ENCODE results near the gene TMBIM1. TPM values are rescaled to one million over a fixed set of nuclear protein-coding genes. Genes with fewer than 3 reads are reported as not detected.
A peak's percentile ranks its signal among the peaks of the same experiment; 100 is the strongest.

The TMBIM1 gene
- total RNA-seq, 1 experiment from 2014 or later: 91.0 TPM

- TF ChIP-seq, protein P1, sequence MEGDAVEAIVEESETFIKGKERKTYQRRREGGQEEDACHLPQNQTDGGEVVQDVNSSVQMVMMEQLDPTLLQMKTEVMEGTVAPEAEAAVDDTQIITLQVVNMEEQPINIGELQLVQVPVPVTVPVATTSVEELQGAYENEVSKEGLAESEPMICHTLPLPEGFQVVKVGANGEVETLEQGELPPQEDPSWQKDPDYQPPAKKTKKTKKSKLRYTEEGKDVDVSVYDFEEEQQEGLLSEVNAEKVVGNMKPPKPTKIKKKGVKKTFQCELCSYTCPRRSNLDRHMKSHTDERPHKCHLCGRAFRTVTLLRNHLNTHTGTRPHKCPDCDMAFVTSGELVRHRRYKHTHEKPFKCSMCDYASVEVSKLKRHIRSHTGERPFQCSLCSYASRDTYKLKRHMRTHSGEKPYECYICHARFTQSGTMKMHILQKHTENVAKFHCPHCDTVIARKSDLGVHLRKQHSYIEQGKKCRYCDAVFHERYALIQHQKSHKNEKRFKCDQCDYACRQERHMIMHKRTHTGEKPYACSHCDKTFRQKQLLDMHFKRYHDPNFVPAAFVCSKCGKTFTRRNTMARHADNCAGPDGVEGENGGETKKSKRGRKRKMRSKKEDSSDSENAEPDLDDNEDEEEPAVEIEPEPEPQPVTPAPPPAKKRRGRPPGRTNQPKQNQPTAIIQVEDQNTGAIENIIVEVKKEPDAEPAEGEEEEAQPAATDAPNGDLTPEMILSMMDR (IDR thresholded peaks at IDR 0.05 in 2 of 3, conservative IDR thresholded peaks at IDR 0.05 in 1 of 3; ENCODE audit: borderline replicate concordance in 1 of 3, insufficient read depth in 1 of 3, low read depth in 2 of 3, low read length in 2 of 3): no peak
- TF ChIP-seq ZFX (IDR thresholded peaks at IDR 0.05) (no peak), YY1 (IDR thresholded peaks at IDR 0.05; ENCODE audit: extremely low read depth, insufficient replicate concordance, low read depth, low read length) (no peak), EGR1 (IDR thresholded peaks at IDR 0.05; ENCODE audit: low read depth) (no peak), CBX3 (IDR thresholded peaks at IDR 0.05; ENCODE audit: low read depth) (no peak), POLR2AphosphoS5 (IDR thresholded peaks at IDR 0.05; ENCODE audit: low read depth, low read length) (no peak)
Observed at GRCh38 chr2:218259099-218259961, 33.0 kb downstream of the TMBIM1 start (continued).

DNA sequence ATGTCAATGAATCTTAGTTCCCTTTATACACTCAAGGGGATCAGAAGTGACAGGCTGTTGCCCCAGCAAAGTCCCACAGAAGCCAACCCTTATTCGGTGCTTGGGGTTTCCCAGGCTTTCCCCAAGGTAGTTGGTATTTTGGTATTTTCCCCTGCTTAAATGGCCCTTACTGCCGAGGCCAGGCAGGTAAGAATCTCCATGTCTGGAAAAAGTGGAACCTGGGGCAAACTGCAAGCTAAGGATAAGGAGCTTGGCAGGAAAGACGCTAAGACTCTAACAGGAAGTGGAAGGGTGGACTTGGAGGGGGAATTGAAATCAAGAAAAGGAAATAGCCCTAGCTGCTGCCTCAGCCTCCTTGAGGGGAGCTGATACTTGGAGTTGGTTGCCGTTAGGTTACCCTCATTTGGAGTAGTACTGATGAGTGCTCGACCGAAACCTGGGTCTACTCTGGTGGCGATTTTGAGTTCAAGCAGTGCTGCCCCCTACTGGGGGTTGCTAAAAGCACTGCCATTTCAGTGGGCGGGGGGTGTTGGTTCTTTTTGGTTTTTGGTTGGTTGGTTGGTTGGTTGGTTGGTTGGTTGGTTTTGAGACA lies 34.8 kb downstream of the TMBIM1 start:
- peak overlapping the region; percentile 19; the same call in 1 of the 2 replicates for H3K27ac ChIP-seq (ENCODE audit: low read depth, low read length)
- H3K4me2 ChIP-seq (ENCODE audit: low read length): no peak overlapping the region
- BruUV-seq (replicated peaks): TSS peak; percentile 17
- TF ChIP-seq, protein P1 (IDR thresholded peaks at IDR 0.05 in 2 of 3, conservative IDR thresholded peaks at IDR 0.05 in 1 of 3; ENCODE audit: borderline replicate concordance in 1 of 3, insufficient read depth in 1 of 3, low read depth in 2 of 3, low read length in 2 of 3): peak; percentile 59 to 82 (median 76); a peak in 5 of 6 replicates
- TF ChIP-seq RAD21 (IDR thresholded peaks at IDR 0.05; ENCODE audit: low read depth) (peak; percentile 58), POLR2A (IDR thresholded peaks at IDR 0.05; ENCODE audit: borderline replicate concordance, extremely low read depth, insufficient read depth, insufficient read length) (no peak)
- no peak overlapping the region for H3K4me3 ChIP-seq (replicated peaks in 1 of 2; ENCODE audit: low read depth in 1 of 2, low read length in 2 of 2)
- no peak overlapping the region for H3K9ac ChIP-seq (ENCODE audit: low read length)
- no peaks in the 10 kb centered on the region for H3K9me2 ChIP-seq (ENCODE audit: insufficient read depth)
- ChIA-PET CTCF (interaction anchor here (0.6 to 2.5 kb wide), 6 partner anchors 13 to 472 kb away, joined by 3 to 16 read pairs (median 5); partner anchors contain the start of genes AAMP and PNKD), POLR2A (no interaction called here), RAD21 (ENCODE audit: low non-redundant PET in 1 of 2, low total read pairs in 2 of 2, uncharacterized antibody in 2 of 2, unreplicated experiment in 2 of 2) (no interaction called here)
- no peaks in the 10 kb centered on the region for H4K20me1 ChIP-seq (ENCODE audit: insufficient read depth)
- ATAC-seq (peak; percentile 75), DNase-seq (ENCODE audit: low read depth, low spot score) (peak; percentile 35)
- no peaks in the 10 kb centered on the region for H3K27me3 ChIP-seq (ENCODE audit: insufficient read depth, low read length)
- H3K9me3 ChIP-seq (ENCODE audit: control insufficient read depth in 1 of 2, insufficient read depth in 1 of 2, low read depth in 1 of 2, low read length in 2 of 2): no peaks in the 10 kb centered on the region
- H3K36me3 ChIP-seq (ENCODE audit: control insufficient read depth in 1 of 2, insufficient read depth in 2 of 2, low read length in 2 of 2): peaks cover 23 to 25% of the 10 kb centered on the region in 2 experiments; a peak in 3 of 4 replicates
- peaks cover 0 to 5% of the 10 kb centered on the region in 2 experiments; a peak in 1 of 4 replicates for H3K4me1 ChIP-seq (ENCODE audit: control insufficient read depth in 1 of 2, insufficient read depth in 2 of 2, low read length in 2 of 2)
- H2AFZ ChIP-seq (ENCODE audit: low read depth, low read length, poor library complexity, severe bottlenecking): no peak overlapping the region
- H3K79me2 ChIP-seq (ENCODE audit: insufficient read depth, low read length): no peaks in the 10 kb centered on the region
- intact Hi-C loops (cut with micrococcal nuclease): loop anchor here (5.0 kb wide), 1 partner anchor 70 kb away; no protein-coding TSS in a partner anchor
